Heart right ventricle (tissue), 16 donors: ENCODE data around the gene DHX58. TPM values are rescaled to one million over a fixed set of nuclear protein-coding genes. Genes with fewer than 3 reads are reported as not detected.

Experiments used
- ATAC-seq, 8 donors: fragments of 200-7000 bp; cut with Tn5 transposase; one replicate each; pipeline ENCODE4 v1.9.1; 2020; ENCODE audit warnings: mild to moderate bottlenecking in 8 of 8, moderate library complexity in 8 of 8, moderate number of reproducible peaks in 1 of 8
- DNase-seq, 2 donors: peaks; one replicate each; pipeline ENCODE4 v3.0.0-alpha.2; 2020
- H3K27ac ChIP-seq, 10 donors: fragments of 200-600 bp; sonication (generic) in 2 of 10; one replicate each; pipeline versions ENCODE4 v1.5.0 to v1.8.0; 2020 to 2022; ENCODE audit warnings: mild to moderate bottlenecking in 3 of 10
- H3K27me3 ChIP-seq, 7 donors: fragments of 200-600 bp; one replicate each; pipeline ENCODE4 v1.8.0; 2021 to 2022; ENCODE audit warnings: mild to moderate bottlenecking in 2 of 7
- H3K36me3 ChIP-seq, 9 donors: fragments of 200-600 bp; sonication (generic) in 1 of 9; one replicate each; pipeline versions ENCODE4 v1.5.0 to v1.8.0; 2020 to 2022; ENCODE audit warnings: mild to moderate bottlenecking in 2 of 9
- H3K4me1 ChIP-seq, 9 donors: fragments of 200-600 bp; sonication (generic) in 1 of 9; one replicate each; pipeline versions ENCODE4 v1.5.0 to v1.8.0; 2020 to 2022; ENCODE audit warnings: mild to moderate bottlenecking in 4 of 9
- H3K4me3 ChIP-seq, 10 donors: fragments of 200-600 bp; sonication (generic) in 2 of 10; one replicate each; pipeline versions ENCODE4 v1.5.0 to v1.8.0; 2020 to 2022; ENCODE audit warnings: mild to moderate bottlenecking in 7 of 10, moderate library complexity in 2 of 10
- H3K9me3 ChIP-seq, 11 donors: fragments of 200-600 bp in 10 of 11; sonication (generic) in 2 of 11; one replicate each; pipeline versions ENCODE4 v1.5.0 to v1.8.0; 2013 to 2022; ENCODE audit warnings: mild to moderate bottlenecking in 2 of 11, control low read depth in 1 of 11, moderate library complexity in 1 of 11
- CTCF ChIP-seq, 9 donors: fragments of 200-600 bp; sonication (generic) in 2 of 9; IDR thresholded peaks; one replicate each; pipeline versions ENCODE4 v1.5.0 to v1.8.0; 2021 to 2022; ENCODE audit warnings: antibody characterized with exemption in 9 of 9, mild to moderate bottlenecking in 5 of 9, moderate library complexity in 1 of 9
- WGBS, 2 donors: extraction: QIAGEN DNeasy Blood & Tissue Kit; methylation state at CpG; one replicate each; pipeline ENCODE4 v1.1.7; 2013; ENCODE audit warnings: inconsistent platforms in 1 of 2; 5-methylcytosine and 5-hydroxymethylcytosine counted together
- intact Hi-C, 10 donors: fragments of 100-400 bp; cut with DNase I; formaldehyde crosslinking; loops; one replicate each; pipeline versions ENCODE4 v1.11.1 to v1.14.2; 2022
- polyA plus RNA-seq, 2 donors: library from polyadenylated mRNA; stranded (reverse); fragments of 200-250 nt; gene quantifications; one replicate each; pipeline ENCODE4 v1.2.3, GENCODE V29; 2013
- total RNA-seq, 10 donors: library from RNA; stranded (reverse); fragmentation: NEBNext Ultra II Directional in 3 of 10; extraction: Animal tissue kit (Norgen Biotek cat#: 25700) in 3 of 10; gene quantifications; one replicate each; pipeline versions ENCODE4 v1.2.1 to v1.2.4, GENCODE V29; 2021 to 2023
- donor health status: Arrhythmogenic right ventricular cardiomyopathy.
- donor health status: ischemic (EF 13 %, LVEDD 7.1; RV severe dilation, severe dysfunction).
- donor health status: healthy with polysubstance abuse.
- donor health status: DM: no; HTN: yes; CAD: no.
- donor health status: DM: no; HTN: no; CAD: no.
- donor health status: ischemic (EF 25% LVEDD 6.9; RV normal size, moderate dysfunction).
- donor health status: ischemic (EF 25% LVEDD 5.7; RV mildly dilated, moderate dysfunction).
- donor health status: healthy.
- donor health status: DM: yes; HTN: yes; CAD: no.
- donor health status: Ischemic cardiomyopathy.
- donor health status: ischemic (EF 35%, LVEDD 5.7; RV mildly dilated, moderate dysfunction).
- donor health status: nonischemic (EF 11% LVEDD 7.7; RV severe dilation, severe dysfunction).
- donor health status: DM: yes; HTN: yes; CAD: no.
- donor health status: PGD.
- donor health status: ischemic (EF 29% LVEDD 5.4; RV normal size, mild dysfunction).
- donor health status: nonischemic (EF 23%, LVEDD 6.1; RV moderate dilation, normal function).

Gene DHX58
- total and polyA plus RNA-seq, 12 donors = 2.2 to 16.9 (median 4.0) TPM

DNA sequence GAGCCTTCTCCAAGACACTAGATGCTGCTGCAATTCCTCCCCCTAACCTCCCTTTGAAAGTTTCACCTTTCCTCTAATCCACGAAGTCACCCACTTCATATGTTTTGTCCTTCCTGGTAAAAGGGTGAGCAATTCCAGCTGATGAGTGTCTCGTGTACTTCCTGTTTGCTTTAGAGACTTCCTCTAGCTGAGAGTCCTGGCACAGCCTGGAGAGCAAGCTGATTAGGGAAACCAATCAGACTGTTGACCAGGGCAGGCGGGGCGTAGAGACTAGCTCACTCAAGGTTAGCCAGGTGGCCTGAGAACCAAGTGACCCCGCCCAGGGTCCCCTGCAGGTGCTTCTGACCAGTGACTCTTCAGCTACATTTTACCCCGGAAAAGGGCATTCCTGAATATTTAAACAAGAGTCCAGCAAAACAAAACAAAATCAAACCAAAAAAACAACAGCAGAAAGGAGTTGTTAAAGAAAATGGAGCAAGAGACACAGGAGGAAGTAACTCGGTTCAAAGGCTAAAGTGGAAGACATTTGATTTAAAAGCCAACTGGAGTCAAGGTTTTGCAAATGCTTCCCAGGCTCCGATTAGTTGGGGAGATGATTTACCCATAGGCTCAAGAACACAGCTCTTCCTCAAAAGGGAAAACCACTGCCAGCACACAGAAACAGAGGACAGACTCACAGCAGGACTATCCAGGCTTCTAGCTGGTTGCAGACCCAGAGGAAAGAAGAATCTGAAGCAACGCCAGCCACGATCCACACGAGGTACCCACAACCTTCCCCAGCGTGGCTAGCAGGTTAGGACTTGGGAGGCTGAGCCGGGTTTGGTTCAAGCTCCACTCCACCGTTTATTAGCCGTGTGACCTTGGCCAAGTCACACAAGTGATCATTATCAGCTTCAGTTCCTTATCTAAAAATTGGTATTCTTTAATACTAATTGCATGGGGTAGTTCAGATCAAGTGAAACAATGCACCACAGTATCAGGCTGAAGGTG lies 23.4 kb upstream of the DHX58 start:
- DNase-seq = peak; percentile 59 to 79
- peak overlapping the region in 7 of 10 donors; percentile 6 to 31 (median 12) for H3K4me3 ChIP-seq
- peak; percentile 80 to 91 (median 84) for ATAC-seq

DNA sequence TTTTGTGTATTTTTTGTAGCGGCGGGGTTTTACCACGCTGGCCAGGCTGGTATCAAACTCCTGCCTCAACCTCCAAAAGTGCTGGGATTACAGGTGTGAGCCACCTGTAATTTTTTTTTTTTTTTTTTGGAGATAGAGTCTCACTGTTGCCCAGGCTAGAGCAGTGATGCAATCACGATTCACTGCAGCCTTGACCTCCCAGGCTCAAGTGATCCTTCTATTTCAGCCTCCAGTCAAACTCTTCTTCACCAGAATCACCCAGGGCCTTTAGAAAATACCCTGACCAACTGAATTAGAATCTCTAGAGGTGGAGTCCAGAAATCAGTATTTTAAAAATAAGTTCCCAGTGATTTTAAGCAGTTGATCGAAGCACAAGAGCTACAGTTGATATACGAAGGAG lies 22.6 kb upstream of the DHX58 start:
- H3K4me1 ChIP-seq = peaks cover 42 to 100% (median 94%) of the 10 kb centered on the region in 9 donors
- no peaks in the 10 kb centered on the region for H3K27me3 ChIP-seq
- 79 to 88% methylated on average over 6 of the region's 6 CpGs for WGBS, 2 donors
- no peak for TF ChIP-seq CTCF (IDR thresholded peaks at IDR 0.05)
- peak overlapping the region; percentile 56 to 87 (median 78) for H3K27ac ChIP-seq
- no peaks in the 10 kb centered on the region for H3K9me3 ChIP-seq
- no peak for ATAC-seq
- H3K36me3 ChIP-seq = peaks cover 0 to 48% (median 0%) of the 10 kb centered on the region in 9 donors
- no peak overlapping the region for H3K4me3 ChIP-seq
- DNase-seq = no peak
- intact Hi-C loops = no loop called here

More for the DNA sequence above, 23.4 kb upstream of the DHX58 start:
- Histone ChIP-seq H3K27ac (peak overlapping the region; percentile 56 to 87 (median 78)), H3K9me3 (no peaks in the 10 kb centered on the region), H3K36me3 (peaks cover 0 to 45% (median 0%) of the 10 kb centered on the region in 9 donors), H3K27me3 (no peaks in the 10 kb centered on the region), H3K4me1 (peaks cover 35 to 100% (median 88%) of the 10 kb centered on the region in 9 donors)
- 42 to 51% methylated on average over 15 of the region's 15 CpGs for WGBS, 2 donors
- intact Hi-C loops = no loop called here
- TF ChIP-seq CTCF (IDR thresholded peaks at IDR 0.05) = no peak

DNA sequence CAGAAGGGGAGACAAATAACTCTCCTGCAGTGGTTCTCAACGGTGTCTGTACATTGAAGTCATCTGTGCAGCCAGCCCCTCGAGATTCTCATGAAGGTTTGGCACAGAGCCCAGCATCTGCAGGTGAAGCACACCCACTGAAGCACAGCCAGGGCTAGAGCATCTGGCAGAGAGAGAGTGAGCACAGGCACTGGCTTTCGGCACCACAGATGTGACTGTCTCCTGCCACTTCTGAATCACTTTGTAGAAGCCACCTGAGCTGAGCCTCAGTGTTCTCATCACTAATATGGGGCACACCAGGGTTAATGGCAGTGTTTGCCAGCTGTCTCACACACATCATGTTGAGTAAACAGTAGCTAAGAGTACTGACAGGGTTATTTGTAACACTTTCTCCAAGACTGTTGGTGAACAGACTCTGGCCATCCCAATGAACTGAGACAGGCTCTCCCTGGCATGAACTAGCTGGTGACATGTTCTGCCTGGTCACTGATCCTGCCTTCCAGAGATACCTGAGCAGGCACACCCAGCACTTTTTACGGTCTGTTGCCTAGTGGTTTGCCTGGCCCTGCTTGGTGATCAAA lies 21.0 kb upstream of the DHX58 start:
- H3K4me3 ChIP-seq = no peak overlapping the region
- peaks cover 0 to 52% (median 12%) of the 10 kb centered on the region in 9 donors for H3K36me3 ChIP-seq
- ATAC-seq (no peak), DNase-seq (no peak)
- no peak for TF ChIP-seq CTCF (IDR thresholded peaks at IDR 0.05)
- intact Hi-C loops = loop anchor here in 1 of 10 donors (5.0 kb wide), 1 partner anchor 49 kb away; the partner anchor contains the start of gene KCNH4
- no peaks in the 10 kb centered on the region for H3K9me3 ChIP-seq
- H3K27ac ChIP-seq = peak overlapping the region; percentile 66 to 87 (median 80)
- H3K27me3 ChIP-seq = no peaks in the 10 kb centered on the region
- WGBS, 2 donors = 33 to 44% methylated on average over 4 of the region's 4 CpGs
- peaks cover 45 to 100% (median 96%) of the 10 kb centered on the region in 9 donors for H3K4me1 ChIP-seq

DNA sequence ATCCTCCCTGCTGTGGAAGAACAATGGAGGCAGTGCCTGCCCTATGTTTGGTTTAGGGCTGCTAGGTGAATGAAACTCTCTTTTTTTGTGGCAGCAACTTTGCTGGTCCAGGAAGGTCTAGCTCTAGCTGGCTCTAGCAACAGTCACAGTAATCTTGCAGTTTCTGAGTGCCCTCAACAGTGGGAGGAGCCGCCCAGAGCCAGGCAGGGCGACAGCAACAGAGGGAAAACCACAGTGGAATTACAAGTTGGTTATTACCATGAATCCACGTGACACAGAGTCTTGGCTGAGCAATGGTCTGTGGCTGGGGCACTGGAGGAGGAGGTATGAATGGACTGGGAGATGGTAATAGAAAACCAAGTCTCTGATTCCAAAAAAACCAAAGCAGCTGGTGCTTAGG lies 20.4 kb upstream of the DHX58 start:
- WGBS, 2 donors = 41 to 42% methylated on average over 3 of the region's 3 CpGs
- TF ChIP-seq CTCF (IDR thresholded peaks at IDR 0.05) = no peak
- H3K9me3 ChIP-seq = no peaks in the 10 kb centered on the region
- intact Hi-C loops = loop anchor here in 1 of 10 donors (5.0 kb wide), 1 partner anchor 49 kb away; the partner anchor contains the start of gene KCNH4
- ATAC-seq = peak; percentile 13 to 56 (median 32)
- H3K27ac ChIP-seq = peak overlapping the region; percentile 66 to 87 (median 80)
- H3K4me1 ChIP-seq = peaks cover 43 to 98% (median 90%) of the 10 kb centered on the region in 9 donors
- peak in 1 of 2 donors; percentile 46 for DNase-seq
- peaks cover 0 to 58% (median 18%) of the 10 kb centered on the region in 9 donors for H3K36me3 ChIP-seq
- no peaks in the 10 kb centered on the region for H3K27me3 ChIP-seq
- peak overlapping the region in 3 of 10 donors; percentile 1 to 25 (median 9) for H3K4me3 ChIP-seq
